EL (cell line): ENCODE data around the gene GSTCD.
"Not testable (repeated sequence)": the region's sequence is repeated elsewhere in the genome, so short reads cannot be mapped to it uniquely, and the experiment has no call there.

Experiments
- DNase-seq: peaks from one replicate; pipeline ENCODE4 v3.0.0-alpha.2; 2016

GSTCD gene

DNA sequence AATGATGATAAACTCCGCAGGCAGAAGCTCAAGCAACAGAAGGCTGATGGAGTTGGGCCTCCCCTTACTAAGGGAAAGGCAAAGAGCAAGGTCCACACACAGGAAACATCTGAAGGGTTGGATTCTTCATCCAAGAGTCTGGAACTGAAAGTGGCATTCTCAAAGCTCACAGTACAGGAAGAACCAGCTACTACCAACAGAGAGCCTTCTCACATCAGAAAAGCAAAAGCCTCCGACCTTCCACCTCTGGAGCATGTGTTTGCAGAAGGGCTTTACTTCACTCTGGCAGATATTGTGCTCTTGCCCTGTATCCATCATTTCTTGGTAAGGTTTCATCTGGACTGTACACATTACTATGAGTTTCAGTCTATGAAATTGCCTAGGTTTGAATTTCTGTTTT lies 10.6 kb downstream of the GSTCD start:
- no peak for DNase-seq

DNA sequence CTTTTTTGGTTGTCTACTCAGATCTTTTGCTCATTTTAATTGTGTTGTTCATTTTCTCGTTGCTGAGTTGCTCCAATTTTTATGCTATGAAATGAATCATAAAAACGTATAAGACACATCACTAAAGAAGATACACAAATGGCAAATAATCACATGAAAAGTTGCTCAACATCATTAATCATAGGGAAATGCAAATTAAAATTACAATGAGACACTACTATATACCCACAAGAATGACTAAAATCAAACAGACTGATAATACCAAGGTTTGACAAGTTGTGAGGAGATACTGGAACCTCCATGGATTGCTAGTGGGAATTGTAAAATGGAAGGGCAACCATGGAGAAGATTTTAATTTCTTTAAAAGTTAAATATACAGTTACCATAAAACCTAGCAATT lies 17.0 kb downstream of the GSTCD start:
- no peak for DNase-seq

DNA sequence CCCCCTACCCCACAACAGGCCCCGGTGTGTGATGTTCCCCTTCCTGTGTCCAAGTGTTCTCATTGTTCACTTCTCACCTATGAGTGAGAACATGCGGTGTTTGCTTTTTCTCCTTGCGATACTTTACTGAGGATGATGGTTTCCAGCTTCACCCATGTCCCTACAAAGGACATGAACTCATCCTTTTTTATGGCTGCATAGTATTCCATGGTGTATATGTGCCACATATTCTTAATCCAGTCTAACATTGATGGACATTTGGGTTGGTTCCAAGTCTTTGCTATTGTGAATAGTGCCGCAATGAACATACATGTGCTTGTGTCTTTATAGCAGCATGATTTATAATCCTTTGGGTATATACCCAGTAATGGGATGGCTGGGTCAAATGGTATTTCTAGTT lies 21.3 kb downstream of the GSTCD start:
- DNase-seq = not testable (repeated sequence)

DNA sequence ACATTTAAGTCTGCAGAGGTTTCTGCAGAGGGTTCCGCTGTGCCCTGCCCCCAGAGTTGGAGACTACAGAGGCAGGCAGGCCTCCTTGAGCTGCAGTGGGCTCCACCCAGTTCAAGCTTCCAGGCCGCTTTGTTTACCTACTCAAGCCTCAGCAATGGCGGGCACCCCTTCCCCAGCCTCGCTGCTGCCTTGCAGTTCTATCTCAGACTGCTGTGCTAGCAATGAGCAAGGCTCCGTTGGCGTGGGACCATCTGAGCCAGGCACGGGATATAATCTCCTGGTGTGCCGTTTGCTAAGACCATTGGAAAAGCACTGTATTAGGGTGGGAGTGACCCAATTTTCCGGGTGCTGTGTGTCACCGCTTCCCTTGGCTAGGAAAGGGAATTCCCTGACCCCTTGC lies 26.6 kb downstream of the GSTCD start:
- not testable (repeated sequence) for DNase-seq

DNA sequence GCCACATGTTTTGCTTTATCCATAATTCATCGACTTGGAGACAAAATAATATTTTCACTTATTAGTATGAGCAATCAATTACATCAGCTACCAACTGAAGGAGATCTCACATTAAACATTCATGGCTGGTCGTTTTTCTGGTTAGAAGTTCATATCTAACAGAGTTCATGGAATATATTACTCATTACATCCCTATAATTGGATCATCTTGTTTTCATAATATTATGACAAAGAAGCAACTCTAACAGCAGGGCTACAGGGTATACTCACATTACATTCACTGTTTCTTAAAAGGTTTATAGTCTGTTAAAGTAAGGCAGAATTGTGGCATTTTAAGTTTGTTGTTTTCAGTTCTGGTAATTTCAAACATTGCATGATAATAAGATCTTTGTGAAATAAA lies 33.0 kb downstream of the GSTCD start:
- no peak for DNase-seq

DNA sequence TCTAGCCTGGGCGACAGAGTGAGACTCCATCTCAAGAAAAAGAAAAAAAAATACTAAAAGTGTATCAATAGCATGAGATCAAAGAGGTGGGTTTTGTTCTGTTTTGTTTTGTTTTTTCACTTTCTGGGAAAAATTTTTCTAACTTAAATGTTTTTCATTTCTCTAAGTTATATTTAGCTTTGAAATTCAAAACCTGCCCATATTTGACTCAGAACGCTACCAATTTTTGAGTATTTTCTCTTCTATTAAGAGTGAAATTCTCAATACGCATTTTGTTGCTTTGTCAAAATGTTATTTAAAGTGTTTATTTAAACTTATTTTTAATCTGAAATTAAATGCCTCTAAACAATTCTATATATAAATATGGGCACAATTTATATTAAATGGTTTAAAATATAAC lies 39.6 kb downstream of the GSTCD start:
- DNase-seq = no peak

DNA sequence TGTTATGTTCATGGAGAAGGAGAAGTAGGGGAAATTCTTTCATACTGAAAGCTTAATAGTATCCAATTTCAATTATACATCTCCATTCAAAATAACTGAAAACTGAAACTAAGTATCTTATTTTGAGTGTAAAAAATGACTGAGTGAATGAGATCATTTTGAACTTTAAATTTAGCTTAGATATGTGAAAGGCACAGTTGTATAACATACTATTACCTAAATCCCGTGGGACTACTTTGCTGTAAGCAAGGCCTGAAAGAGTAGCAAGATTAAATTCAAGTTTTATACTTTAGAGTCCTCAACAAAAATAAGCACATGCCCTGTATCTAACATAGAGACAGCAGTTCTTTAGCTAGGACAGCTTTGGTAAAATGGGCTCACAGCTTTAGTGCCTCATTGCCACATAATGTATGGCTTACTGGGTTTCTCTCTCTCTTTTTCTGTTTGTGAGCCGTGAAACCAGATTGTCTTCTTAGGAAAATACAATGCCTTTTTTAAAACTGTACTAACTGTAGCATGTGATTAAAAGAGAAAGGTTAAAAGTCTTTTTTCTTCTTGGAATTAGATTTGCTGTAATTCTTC lies 43.2 kb downstream of the GSTCD start:
- no peak for DNase-seq

DNA sequence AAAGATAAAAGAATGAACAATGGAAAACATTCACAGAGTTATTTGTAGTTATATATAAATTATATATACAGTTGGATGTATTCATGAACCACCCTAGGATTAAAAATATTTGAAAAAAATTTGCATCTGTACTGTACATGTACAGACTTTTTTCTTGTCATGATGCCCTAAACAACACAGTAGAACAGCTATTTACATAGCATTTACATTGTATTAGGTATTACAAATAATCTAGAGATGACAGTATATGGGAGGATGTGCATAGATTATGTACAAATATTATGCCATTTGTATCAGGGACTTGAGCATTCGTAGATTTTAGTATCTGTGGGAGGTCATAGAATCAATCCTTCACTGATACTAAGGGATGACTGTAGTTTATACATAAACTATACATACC lies 44.8 kb downstream of the GSTCD start:
- no peak for DNase-seq

DNA sequence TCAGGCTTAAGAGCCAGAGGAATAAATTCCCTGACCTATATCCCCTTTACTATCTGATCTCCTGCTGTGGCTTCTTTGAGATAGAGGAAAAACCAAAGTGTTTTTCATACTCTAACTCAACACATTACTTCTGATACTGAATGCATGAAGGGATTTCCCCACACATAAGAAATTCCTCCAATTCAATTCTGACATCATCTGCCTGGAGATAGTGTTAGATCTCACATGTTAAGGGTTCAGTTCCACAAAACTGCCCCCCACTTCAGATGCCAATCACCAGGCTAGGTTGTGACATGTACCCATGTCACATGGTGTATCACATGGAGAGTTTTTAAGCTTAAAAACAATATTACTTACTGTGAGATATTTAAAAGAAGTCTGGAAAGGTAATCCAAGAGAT lies 46.8 kb downstream of the GSTCD start:
- DNase-seq = no peak

DNA sequence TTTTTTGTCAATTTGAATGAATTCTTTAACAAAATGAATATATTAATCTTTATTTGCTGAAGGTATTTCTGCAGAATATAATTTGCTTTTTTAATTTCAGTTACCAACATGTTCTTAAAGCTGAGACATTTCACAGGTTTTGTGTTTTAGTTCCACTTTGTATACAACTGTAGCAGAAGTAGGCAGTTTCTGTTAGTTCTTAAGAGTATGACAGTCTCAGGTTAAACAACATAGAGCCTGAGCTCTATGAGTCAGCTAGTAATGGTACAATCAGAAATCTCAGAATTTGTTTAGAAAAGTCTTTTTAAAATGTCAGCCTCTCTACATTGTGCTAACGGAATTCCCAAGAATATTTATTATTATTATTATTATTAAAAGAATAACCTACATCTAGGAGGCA lies 50.4 kb downstream of the GSTCD start:
- DNase-seq = no peak

DNA sequence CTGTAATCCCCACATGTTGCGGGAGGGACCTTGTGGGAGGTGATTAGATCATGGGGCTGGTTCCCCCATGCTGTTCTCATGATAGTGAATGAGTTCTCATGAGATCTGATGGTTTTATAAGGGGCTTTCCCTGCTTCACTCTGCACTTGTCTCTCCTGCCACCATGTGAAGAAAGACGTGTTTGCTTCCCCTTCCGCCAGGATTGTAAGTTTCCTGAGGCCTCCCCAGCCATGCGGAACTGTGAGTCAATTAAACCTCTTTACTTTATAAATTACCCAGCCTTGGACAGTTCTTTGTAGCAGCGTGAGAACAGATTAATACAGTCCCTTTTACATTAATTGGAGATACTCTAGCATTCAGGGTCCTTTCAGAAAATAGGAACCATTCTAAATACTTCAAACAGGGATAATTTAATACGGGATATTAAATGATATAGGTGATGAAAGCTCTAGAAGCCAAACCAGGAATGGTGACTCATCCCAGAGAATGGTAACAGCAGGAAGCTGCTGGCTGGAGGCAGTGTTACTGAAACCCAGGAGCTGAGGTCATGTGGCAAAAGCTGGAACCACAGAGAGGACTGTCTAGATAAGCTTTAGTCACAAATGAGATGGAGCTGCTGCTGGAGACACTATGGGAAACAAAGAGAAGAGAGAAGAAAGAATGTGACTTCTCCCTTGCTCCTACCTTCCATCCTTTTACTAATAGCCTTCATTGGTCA lies 57.3 kb downstream of the GSTCD start:
- peak; percentile 89 for DNase-seq

DNA sequence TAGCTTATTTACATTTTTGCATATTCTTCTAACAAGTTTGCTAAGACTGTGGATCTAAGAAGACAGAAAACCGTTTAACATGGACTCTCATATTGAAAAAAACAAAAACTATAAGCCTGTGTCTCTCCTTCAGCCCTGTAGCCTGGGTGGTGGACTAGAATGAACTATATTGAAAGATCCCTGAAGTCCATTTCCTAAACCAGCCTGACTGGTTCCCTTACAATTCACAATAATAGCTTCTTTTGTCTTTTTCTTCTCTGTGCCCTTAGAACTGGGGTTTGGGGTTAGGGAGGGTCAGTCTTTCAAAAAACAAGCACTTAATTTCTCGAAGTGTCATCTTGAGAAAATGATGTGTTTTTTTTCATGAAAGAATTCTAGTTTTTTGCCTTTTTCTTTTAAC lies 59.0 kb downstream of the GSTCD start:
- no peak for DNase-seq

DNA sequence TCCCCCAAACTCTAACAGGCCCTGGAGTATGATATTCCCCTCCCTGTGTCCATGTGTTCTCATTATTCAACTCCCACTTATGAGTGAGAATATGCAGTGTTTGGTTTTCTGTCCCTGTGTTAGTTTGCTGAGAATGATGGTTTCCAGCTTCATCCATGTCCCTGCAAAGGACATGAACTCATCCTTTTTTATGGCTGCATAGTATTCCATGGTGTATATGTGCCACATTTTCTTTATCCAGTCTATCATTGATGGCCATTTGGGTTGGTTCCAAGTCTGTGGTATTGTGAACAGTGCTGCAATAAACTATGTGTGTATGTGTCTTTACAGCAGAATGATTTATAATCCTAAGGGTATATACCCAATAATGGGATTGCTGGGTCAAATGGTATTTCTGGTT lies 61.9 kb downstream of the GSTCD start:
- not testable (repeated sequence) for DNase-seq

DNA sequence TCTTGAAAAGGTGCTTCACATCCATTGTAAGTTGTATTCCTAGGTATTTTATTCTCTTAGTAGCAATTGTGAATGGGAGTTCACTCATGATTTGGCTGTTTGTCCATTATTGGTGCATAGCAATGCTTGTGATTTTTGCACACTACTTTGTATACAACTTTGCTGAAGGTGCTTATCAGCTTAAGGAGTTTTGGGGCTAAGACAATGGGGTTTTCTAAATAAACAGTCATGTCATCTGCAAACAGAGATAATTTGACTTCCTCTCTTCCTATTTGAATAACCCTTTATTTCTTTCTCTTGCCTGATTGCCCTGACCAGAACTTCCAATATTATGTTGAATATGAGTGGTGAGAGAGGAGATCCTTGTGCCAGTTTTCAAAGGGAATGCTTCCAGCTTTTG lies 63.5 kb downstream of the GSTCD start:
- not testable (repeated sequence) for DNase-seq

DNA sequence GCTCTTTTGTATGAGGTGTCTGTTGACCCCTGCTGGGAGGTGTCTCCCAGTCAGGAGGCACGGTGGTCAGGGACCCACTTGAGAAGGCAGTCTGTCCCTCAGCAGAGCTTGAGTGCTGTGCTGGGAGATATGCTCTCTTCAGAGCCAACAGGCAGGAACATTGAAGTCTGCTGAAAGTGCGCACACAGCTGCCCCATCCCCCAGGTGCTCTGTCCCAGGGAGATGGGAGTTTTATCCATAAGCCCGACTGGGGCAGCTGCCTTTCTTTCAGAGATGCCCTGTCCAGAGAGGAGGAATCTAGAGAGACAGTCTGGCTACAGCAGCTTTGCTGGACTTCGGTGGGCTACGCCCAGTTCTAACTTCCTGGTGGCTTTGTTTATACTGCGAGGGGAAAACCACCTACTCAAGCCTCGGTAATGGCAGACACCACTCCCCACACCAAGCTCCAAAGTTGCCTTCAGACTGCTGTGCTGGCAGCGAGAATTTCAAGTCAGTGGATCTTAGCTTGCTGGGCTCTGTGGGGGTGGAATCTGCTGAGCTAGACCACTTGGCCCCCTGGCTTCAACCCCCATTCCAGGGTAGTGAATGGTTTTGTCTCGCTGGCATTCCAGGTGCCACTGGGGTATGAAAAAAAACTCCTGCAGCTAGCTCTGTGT lies 67.3 kb downstream of the GSTCD start:
- not testable (repeated sequence) for DNase-seq

DNA sequence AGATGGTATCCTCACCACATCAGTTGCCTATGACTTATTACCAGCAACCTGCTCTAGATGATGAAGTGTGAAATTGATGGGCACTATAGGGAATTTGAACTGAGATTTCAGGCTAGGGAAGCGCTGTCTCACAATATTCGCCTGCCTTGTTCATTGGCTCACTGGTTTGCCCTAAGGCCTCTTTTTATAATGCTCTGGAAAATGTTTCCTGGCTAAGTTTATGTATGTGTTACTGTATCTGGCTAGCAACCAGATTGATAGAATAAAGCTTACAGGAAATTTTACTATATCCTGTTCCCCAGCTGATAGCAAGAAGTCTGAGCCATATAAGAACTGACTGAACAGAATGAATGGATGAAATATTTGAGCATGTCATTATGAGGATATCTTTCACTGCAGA lies 71.6 kb downstream of the GSTCD start:
- DNase-seq = no peak

DNA sequence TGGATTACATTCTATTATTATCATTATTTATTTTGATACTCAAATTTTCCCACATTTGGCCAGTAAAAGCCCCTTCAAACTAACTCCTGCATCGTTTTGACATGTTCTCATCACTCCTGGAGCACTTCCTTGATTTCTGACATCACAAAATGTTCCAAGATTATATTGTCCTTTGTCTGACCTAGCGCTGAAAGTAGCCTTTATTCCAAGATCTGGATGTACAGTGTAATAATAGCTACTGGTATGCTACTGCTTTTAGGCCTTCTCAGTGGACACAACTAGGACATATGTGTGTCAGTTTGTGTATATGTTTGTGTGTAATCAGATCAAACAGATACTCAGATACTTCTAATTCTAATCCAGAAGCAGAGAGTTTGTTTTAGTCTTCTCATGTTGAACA lies 76.2 kb downstream of the GSTCD start:
- DNase-seq = no peak

DNA sequence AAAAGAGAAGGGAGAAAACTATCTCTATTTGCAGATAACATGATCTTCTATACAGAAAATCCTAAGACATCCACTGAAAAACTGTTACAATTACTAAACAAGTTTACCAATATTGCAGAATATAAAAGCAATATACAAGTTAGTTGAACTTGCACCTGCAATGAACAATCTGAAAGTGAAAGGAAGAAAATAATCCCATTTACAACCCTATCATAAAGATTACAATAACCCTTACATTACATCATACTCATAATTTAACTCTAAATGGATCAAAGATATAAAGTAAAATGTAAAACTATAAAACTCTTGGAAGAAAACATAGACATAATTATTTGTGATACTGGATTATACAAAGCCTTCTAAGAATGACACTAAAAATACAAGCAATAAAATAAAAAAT lies 77.2 kb downstream of the GSTCD start:
- no peak for DNase-seq

DNA sequence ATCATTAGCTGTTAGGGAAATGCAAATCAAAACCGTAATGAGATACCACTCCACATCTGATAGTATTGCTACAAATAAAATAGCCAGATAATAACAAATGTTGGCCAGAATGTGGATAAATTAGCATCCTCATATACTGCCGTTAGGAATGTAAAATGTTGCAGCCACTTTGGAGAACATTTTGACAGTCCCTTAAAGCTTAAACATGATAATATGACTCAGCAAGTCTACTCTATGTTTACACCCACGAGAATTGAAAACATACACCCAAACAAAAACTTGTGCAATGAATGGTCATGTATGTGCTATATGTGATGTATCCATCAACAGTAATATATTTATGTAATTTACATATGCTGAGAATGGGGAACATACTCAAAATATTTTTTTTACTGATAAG lies 78.2 kb downstream of the GSTCD start:
- DNase-seq = no peak

DNA sequence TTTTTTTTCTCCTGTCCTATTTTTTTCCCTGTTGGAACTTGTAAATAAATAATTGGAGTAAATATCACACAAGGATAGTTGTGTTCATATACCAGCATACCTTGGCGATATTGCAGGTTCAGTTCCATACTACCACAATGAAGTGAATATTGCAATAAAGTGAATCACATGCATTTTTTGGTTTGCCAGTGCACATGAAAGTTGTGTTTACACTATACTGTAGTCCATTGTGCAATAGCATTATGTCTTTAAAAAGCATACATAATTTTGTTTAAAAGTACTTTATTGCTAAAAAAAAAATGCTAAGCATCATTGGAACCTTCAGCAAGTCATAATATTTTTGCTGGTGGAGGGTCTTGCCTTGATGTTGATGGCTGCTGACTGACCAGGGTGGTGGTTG lies 88.6 kb downstream of the GSTCD start:
- DNase-seq = no peak

DNA sequence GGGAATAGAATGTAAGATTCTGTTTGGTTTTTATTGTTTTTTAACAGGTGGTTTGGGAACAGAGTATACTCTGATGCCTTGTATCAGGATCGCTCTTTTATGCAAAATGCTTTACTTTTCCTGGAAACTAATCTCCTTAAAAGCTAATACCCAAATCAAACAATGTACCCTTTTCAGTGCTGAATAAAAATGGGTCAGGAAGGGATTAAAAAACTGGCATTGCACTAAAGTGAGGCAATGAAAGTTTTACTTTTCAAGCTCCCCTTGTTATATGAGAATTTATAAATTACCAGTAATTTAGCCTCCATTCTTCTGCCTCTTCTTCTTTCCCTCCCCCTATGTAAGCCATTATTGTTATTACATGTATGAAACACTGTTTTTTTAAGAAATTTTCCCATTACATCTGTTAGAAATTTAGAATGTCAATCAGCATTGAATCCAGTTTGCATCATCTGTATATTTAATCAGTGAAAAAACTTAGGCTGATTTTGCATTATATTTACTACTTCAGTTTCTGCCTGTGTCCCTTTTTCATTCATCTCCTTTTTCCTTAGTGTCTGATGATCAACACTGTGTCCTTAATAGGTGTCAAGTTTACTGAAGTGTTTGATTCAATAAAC lies 97.0 kb downstream of the GSTCD start:
- DNase-seq = no peak

DNA sequence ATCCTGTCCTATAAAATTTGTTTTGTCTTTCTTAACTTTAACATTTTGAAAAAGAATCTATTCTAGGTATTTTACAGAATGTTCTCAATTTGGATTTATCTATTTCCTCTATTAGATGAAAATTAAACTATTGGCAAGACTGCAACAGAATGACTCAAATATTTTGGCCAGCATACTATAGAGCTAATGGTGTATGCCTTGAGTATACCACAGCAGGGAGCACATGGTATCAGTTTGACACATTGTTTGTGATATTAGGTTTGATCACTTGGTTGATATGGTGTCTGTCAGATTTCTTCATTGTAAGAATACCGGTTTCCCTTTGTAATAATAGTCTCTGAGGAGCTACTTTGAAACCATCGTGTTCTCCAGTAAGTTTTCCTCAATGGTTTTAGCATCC lies 98.9 kb downstream of the GSTCD start:
- peak; percentile 14 for DNase-seq

DNA sequence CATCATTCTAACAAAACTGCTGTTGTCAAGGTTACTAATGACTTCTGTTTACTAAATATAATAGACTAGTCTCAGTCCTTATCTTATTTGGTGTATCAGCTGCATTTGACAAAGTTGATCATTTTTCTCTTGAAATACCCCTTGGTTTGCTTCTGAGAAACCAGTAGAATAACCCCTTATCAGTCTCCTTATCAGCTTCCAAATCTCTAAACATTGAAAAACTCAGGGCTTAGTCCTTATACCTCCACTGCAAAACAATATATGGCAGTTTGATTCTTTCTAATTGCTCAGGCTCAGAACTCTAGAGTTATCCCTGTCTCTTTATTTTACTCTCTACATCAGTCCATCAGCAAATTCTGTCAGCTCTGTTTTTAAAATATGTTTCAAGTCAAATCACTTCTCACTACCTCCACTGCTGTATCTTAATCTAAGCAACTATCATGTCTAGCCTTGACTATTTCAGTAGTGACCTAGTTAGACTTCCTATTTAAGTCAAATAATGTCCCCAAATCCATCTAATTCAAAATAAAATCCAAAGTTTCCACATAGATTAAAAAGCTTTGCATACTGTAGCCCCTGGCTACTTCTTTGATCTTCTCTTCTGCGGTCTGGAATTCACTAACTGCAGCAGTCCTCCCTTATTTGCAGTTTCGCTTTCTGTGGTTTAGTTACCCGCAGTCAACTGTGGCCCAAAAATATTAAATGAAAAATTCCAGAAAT lies 99.6 kb downstream of the GSTCD start:
- no peak for DNase-seq

DNA sequence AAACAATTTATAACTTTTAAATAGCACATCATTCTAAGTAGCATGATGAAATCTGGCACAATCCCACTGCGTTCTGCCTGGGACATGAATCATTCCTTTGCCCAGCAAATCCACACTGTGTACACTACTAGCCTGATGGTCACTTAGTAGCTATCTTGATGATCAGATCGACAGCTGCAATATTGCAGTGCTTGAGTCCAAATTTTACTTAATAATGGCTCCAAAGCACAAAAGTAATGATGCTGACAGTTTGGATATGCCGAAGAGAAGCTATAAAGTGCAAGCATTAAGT lies 100.1 kb downstream of the GSTCD start:
- DNase-seq = peak; percentile 72
